Adrenal gland (tissue), 12 donors: ENCODE measurements around the gene ICAM2. TPM values are rescaled to one million over a fixed set of nuclear protein-coding genes. Genes with fewer than 3 reads are reported as not detected.

ENCODE experiments used
- DNase-seq, 7 donors: peaks; one replicate each; pipeline ENCODE4 v3.0.0-alpha.2; 2019 to 2020
- H3K27ac ChIP-seq, 5 donors: fragments of 200-600 bp; sonication (generic) in 4 of 5; 1 replicate in 3 of 5; 2 replicates in 2 of 5; pipeline versions ENCODE4 v1.5.1 to v1.8.0; 2016 to 2020; ENCODE audit warnings: mild to moderate bottlenecking in 1 of 5
- H3K27me3 ChIP-seq: fragments of 200-600 bp; 2 replicates; pipeline ENCODE4 v1.8.0; 2021
- H3K36me3 ChIP-seq, 2 donors: fragments of 200-600 bp; replicated peaks in 1 of 2; 1 replicate in 1 of 2; 2 replicates in 1 of 2; pipeline versions ENCODE4 v1.5.1 to v1.8.0; 2018 to 2022
- H3K4me1 ChIP-seq, 2 donors: fragments of 200-600 bp; replicated peaks in 1 of 2; 1 replicate in 1 of 2; 2 replicates in 1 of 2; pipeline versions ENCODE4 v1.5.1 to v1.8.0; 2018 to 2021
- H3K4me3 ChIP-seq, 4 donors: fragments of 200-600 bp; sonication (generic) in 3 of 4; one replicate each; pipeline ENCODE4 v1.5.1; 2016 to 2018
- H3K9me3 ChIP-seq, 3 donors: fragments of 200-600 bp; sonication (generic) in 1 of 3; replicated peaks in 1 of 3; 1 replicate in 2 of 3; 2 replicates in 1 of 3; pipeline versions ENCODE4 v1.5.1 to v1.8.0; 2016 to 2021
- CTCF ChIP-seq, 6 experiments: fragments of 450-650 bp in 4 of 6; fragments of 200-600 bp in 2 of 6; sonication (generic) in 1 of 6; IDR thresholded peaks; 1 replicate in 5 of 6; 2 replicates in 1 of 6; pipeline versions ENCODE4 v1.5.1 to v1.8.0; 2016 to 2021; ENCODE audit warnings: antibody characterized with exemption in 6 of 6, mild to moderate bottlenecking in 2 of 6, moderate library complexity in 1 of 6
- POLR2A ChIP-seq, 2 donors: fragments of 450-650 bp; IDR thresholded peaks; one replicate each; pipeline ENCODE4 v1.6.1; 2017; ENCODE audit warnings: antibody characterized with exemption in 2 of 2, mild to moderate bottlenecking in 2 of 2, moderate library complexity in 1 of 2
- WGBS, 4 donors: extraction: QIAGEN DNeasy Blood & Tissue Kit in 2 of 4; methylation state at CpG; one replicate each; pipeline versions ENCODE4 v1.1.5 to v1.1.7; 2013 to 2017; 5-methylcytosine and 5-hydroxymethylcytosine counted together
- intact Hi-C, 2 donors: fragments of 100-400 bp; cut with DNase I; formaldehyde crosslinking; loops; one replicate each; pipeline versions ENCODE4 v1.14.1 to v1.15.0; 2022 to 2023
- polyA plus RNA-seq, 3 donors: library from polyadenylated mRNA; stranded (reverse); fragments of 200-250 nt in 2 of 3; fragments of 350-450 nt in 1 of 3; fragmentation: Illumina TruSeq in 1 of 3; extraction: RNeasy Lipid Tissue Mini Kit (QIAGEN cat#74804) in 1 of 3; gene quantifications; one replicate each; pipeline ENCODE4 v1.2.3, GENCODE V29; 2013 to 2014
- total RNA-seq, 9 donors: library from RNA; depleted of rRNA in 4 of 9; stranded (reverse); fragments of >200 nt in 4 of 9; fragments of 120-200 nt in 1 of 9; fragmentation: NEBNext Ultra II Directional in 1 of 9; extraction: Animal tissue kit (Norgen Biotek cat#: 25700) in 1 of 9; gene quantifications; one replicate each; pipeline versions ENCODE4 v1.1.0 to v1.2.4, GENCODE V29; 2013 to 2023
- donor health status: healthy with polysubstance abuse.
- donor health status: Bipolar disorder and iron deficiency.
- donor health status: DM: yes; HTN: yes; CAD: no.
- donor health status: DM: no; HTN: no; CAD: no.
- donor health status: DM: no; HTN: no; CAD: no.
- donor health status: DM: yes; HTN: yes; CAD: no.

ICAM2 gene
- total and polyA plus RNA-seq, 12 donors, result 9.6 to 42.2 (median 20.9) TPM

- H3K27ac ChIP-seq, result no peak overlapping the region
- no peak overlapping the region for H3K4me3 ChIP-seq
- no peaks in the 10 kb centered on the region for H3K27me3 ChIP-seq
- no peaks in the 10 kb centered on the region for H3K36me3 ChIP-seq
- intact Hi-C loops, result no loop called here
- H3K9me3 ChIP-seq, result no peaks in the 10 kb centered on the region
- no peak for DNase-seq
- TF ChIP-seq POLR2A (IDR thresholded peaks at IDR 0.05) (no peak), CTCF (IDR thresholded peaks at IDR 0.05) (no peak)
- H3K4me1 ChIP-seq, result no peaks in the 10 kb centered on the region
- WGBS, 4 donors, result 67 to 76% (median 70%) methylated on average over 3 of the region's 3 CpGs
Measured at GRCh38 chr17:63976702-63977101, 43.7 kb downstream of the ICAM2 start.

DNA sequence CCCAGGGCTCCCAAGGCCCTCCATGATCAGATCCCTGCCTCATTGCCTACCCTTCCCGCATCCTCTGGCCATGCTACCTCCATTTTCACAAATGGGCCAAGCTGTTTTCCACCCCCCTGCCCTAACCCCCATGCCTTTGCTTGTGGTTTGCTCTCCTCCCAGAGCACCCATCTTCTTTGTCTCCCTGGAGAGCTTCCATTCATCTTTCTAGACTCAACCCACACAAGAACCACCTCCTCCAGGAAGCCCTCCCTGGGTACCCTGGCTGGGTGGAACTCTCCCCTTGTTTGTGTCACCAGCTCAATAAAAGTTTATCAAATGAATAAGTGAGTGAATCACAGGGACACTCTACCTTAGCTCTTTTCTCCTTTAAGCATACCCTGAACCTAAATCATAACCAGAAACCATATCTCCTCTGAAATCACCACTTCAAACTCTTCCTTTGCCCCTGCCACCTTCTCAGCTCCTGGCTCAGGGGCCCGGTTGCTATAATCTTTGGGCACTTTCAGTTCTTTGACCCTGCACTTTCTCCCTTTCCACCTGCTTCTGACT lies 44.8 kb downstream of the ICAM2 start:
- Histone ChIP-seq H3K9me3 (no peaks in the 10 kb centered on the region), H3K4me3 (no peak overlapping the region), H3K27me3 (no peaks in the 10 kb centered on the region), H3K36me3 (no peaks in the 10 kb centered on the region), H3K4me1 (no peaks in the 10 kb centered on the region), H3K27ac (no peak overlapping the region)
- WGBS, 4 donors, result 75 to 82% (median 79%) methylated on average over 2 of the region's 2 CpGs
- DNase-seq, result no peak
- intact Hi-C loops, result no loop called here
- no peak for TF ChIP-seq POLR2A (IDR thresholded peaks at IDR 0.05)
- no peak for TF ChIP-seq CTCF (IDR thresholded peaks at IDR 0.05)

- WGBS, 4 donors, result 66 to 89% (median 82%) methylated on average over 5 to 10 of the region's 10 CpGs
- Histone ChIP-seq H3K27me3 (no peaks in the 10 kb centered on the region), H3K4me1 (no peaks in the 10 kb centered on the region), H3K36me3 (no peaks in the 10 kb centered on the region), H3K4me3 (no peak overlapping the region), H3K9me3 (no peaks in the 10 kb centered on the region), H3K27ac (no peak overlapping the region)
- intact Hi-C loops, result no loop called here
- TF ChIP-seq POLR2A (IDR thresholded peaks at IDR 0.05), result no peak
- TF ChIP-seq CTCF (IDR thresholded peaks at IDR 0.05), result no peak
- no peak for DNase-seq
Measured at GRCh38 chr17:63974594-63975192, 45.7 kb downstream of the ICAM2 start.

- TF ChIP-seq CTCF (IDR thresholded peaks at IDR 0.05), result no peak
- Histone ChIP-seq H3K4me1 (no peaks in the 10 kb centered on the region), H3K4me3 (no peak overlapping the region), H3K9me3 (no peaks in the 10 kb centered on the region), H3K27me3 (no peaks in the 10 kb centered on the region), H3K27ac (no peak overlapping the region), H3K36me3 (no peaks in the 10 kb centered on the region)
- WGBS, 4 donors, result 78 to 85% (median 81%) methylated on average over 5 to 12 of the region's 12 CpGs
- intact Hi-C loops, result no loop called here
- DNase-seq, result no peak
Measured at GRCh38 chr17:63973930-63974593, 46.4 kb downstream of the ICAM2 start.
